Measurements from ENCODE around the gene LRP1B. TPM values are rescaled to one million over a fixed set of nuclear protein-coding genes. Genes with fewer than 3 reads are reported as not detected.

LRP1B gene
- total RNA-seq, 1 donor from 2014 or later = 8.8 TPM

DNA sequence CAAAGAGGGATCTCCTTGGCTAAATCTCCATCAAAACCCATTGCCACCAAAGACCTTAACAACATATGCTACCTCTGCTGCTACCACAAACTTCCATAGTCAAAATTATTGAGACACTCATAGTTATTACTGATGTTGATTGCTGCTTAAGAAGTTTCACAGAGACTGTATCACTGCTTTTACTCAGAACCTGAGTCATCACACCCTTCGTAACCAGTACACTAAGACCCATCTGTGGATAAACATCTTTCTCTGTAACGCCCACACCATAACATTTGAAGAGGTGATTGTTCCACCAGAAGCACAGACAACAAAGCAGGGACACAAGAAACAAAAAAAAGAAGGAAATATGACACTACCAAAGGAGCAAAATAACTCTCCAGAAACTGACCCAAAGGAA lies 1563.1 kb downstream of the LRP1B start:
- TF ChIP-seq POLR2AphosphoS5 (IDR thresholded peaks at IDR 0.05; ENCODE audit: insufficient read depth in 1 of 2, low read depth in 1 of 2) (no peak), POLR2A (IDR thresholded peaks at IDR 0.05) (no peak)
- TF ChIP-seq, protein P1, sequence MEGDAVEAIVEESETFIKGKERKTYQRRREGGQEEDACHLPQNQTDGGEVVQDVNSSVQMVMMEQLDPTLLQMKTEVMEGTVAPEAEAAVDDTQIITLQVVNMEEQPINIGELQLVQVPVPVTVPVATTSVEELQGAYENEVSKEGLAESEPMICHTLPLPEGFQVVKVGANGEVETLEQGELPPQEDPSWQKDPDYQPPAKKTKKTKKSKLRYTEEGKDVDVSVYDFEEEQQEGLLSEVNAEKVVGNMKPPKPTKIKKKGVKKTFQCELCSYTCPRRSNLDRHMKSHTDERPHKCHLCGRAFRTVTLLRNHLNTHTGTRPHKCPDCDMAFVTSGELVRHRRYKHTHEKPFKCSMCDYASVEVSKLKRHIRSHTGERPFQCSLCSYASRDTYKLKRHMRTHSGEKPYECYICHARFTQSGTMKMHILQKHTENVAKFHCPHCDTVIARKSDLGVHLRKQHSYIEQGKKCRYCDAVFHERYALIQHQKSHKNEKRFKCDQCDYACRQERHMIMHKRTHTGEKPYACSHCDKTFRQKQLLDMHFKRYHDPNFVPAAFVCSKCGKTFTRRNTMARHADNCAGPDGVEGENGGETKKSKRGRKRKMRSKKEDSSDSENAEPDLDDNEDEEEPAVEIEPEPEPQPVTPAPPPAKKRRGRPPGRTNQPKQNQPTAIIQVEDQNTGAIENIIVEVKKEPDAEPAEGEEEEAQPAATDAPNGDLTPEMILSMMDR (IDR thresholded peaks at IDR 0.05) = no peak
- Histone ChIP-seq H3K27ac (no peak overlapping the region), H3K4me1 (no peaks in the 10 kb centered on the region), H3K27me3 (no peaks in the 10 kb centered on the region), H3K36me3 (no peaks in the 10 kb centered on the region), H3K4me3 (no peak overlapping the region), H3K9me3 (no peaks in the 10 kb centered on the region)
- intact Hi-C loops (cut with DNase I) = no loop called here
- no peak for DNase-seq (ENCODE audit: extremely low spot score in 2 of 2)

DNA sequence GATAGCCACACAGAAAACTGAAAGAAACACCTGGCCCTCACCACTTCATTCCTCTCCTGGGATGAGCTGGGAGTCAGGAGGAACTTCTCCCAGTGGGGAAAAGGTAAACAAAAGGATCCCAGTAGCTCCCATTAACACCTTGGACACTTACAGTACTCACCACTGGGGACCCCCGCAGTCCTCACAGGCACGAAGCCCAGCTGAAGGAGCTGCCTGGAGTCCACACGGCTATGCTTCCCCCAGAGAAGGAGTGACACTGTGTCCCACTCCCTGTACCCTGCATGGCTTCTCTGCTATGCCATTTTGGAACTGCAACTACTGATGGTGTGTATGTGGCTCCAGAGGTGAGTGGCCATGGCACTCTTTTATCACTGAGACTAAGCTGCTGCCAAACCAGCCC lies 1565.1 kb downstream of the LRP1B start:
- H3K9me3 ChIP-seq = no peaks in the 10 kb centered on the region
- no peaks in the 10 kb centered on the region for H3K27me3 ChIP-seq
- no peaks in the 10 kb centered on the region for H3K4me1 ChIP-seq
- no peak for DNase-seq (ENCODE audit: extremely low spot score in 2 of 2)
- H3K36me3 ChIP-seq = no peaks in the 10 kb centered on the region
- H3K27ac ChIP-seq = no peak overlapping the region
- intact Hi-C loops (cut with DNase I) = no loop called here
- TF ChIP-seq POLR2A (IDR thresholded peaks at IDR 0.05) = no peak
- TF ChIP-seq, protein P1 (IDR thresholded peaks at IDR 0.05) = no peak
- no peak for TF ChIP-seq POLR2AphosphoS5 (IDR thresholded peaks at IDR 0.05; ENCODE audit: insufficient read depth in 1 of 2, low read depth in 1 of 2)
- no peak overlapping the region for H3K4me3 ChIP-seq

DNA sequence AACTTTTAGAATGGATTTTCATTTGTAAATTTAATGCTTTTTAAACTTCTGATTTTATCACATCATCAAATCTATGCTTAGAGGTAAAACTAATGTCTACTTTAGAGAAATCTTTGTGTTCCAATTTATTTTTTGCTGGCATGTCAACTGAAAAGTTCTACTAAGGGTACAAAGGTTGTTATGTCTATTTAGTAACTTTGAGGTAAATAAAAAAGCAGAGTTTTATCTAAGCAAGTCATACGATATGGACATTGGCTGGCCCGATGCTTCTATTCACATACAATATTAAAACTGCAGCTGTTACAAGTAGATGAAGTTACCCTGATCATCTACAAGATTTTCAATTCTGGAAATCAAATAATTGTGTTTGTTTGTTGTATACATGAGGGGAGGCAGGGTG lies 1575.1 kb downstream of the LRP1B start:
- Histone ChIP-seq H3K27ac (no peak overlapping the region), H3K27me3 (no peaks in the 10 kb centered on the region), H3K4me3 (no peak overlapping the region), H3K4me1 (no peaks in the 10 kb centered on the region), H3K9me3 (no peaks in the 10 kb centered on the region), H3K36me3 (no peaks in the 10 kb centered on the region)
- no peak for DNase-seq (ENCODE audit: extremely low spot score in 2 of 2)
- no peak for TF ChIP-seq POLR2A (IDR thresholded peaks at IDR 0.05)
- no peak for TF ChIP-seq POLR2AphosphoS5 (IDR thresholded peaks at IDR 0.05; ENCODE audit: insufficient read depth in 1 of 2, low read depth in 1 of 2)
- intact Hi-C loops (cut with DNase I) = no loop called here

DNA sequence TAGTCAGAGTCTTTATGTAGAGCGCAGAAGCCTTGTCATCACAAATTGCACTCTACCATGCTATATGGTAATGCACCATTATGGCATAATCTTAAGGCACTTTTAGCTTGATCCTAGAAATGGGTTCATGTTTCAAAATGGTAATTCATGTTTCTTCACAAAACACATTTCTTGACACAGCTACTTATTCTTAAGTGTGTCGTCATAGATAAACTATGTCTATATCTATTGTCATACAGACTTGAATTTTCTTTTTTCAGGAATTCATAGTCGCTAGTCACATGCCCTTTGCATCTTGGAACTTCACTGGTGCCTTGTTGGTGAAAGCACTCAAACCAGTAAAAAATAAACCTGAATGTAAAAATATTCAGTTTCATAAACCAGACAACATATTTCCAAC lies 1578.2 kb downstream of the LRP1B start:
- TF ChIP-seq, protein P1 (IDR thresholded peaks at IDR 0.05) = no peak
- TF ChIP-seq POLR2AphosphoS5 (IDR thresholded peaks at IDR 0.05; ENCODE audit: insufficient read depth in 1 of 2, low read depth in 1 of 2) (no peak), POLR2A (IDR thresholded peaks at IDR 0.05) (no peak)
- DNase-seq (ENCODE audit: extremely low spot score in 2 of 2) = no peak
- no peaks in the 10 kb centered on the region for H3K4me1 ChIP-seq
- no peaks in the 10 kb centered on the region for H3K9me3 ChIP-seq
- no peaks in the 10 kb centered on the region for H3K36me3 ChIP-seq
- H3K27ac ChIP-seq = no peak overlapping the region
- intact Hi-C loops (cut with DNase I) = no loop called here
- H3K4me3 ChIP-seq = no peak overlapping the region
- no peaks in the 10 kb centered on the region for H3K27me3 ChIP-seq

DNA sequence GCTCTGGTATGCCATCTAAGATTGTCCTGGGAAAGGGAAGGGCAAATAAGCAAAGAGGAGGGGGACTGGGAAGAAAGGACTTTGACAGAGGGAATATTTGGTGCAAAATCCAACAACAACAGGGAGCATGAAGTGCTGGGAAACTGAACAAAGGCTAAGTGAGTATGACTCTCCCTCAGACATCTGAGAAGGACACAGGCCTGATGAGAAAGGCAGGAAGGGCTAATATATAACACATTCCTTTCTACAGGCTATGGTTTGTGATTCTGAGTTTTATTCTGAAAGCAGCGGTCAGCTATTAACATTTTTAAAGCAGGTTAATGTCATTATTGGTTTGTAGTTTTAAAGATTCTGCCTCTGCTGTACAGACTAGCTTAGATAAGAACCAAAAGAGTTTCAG lies 1579.5 kb downstream of the LRP1B start:
- DNase-seq (ENCODE audit: extremely low spot score in 2 of 2) = no peak
- Histone ChIP-seq H3K4me1 (no peaks in the 10 kb centered on the region), H3K9me3 (no peaks in the 10 kb centered on the region), H3K36me3 (no peaks in the 10 kb centered on the region), H3K27me3 (no peaks in the 10 kb centered on the region), H3K4me3 (no peak overlapping the region), H3K27ac (no peak overlapping the region)
- TF ChIP-seq POLR2AphosphoS5 (IDR thresholded peaks at IDR 0.05; ENCODE audit: insufficient read depth in 1 of 2, low read depth in 1 of 2) (no peak), POLR2A (IDR thresholded peaks at IDR 0.05) (no peak)
- TF ChIP-seq, protein P1 (IDR thresholded peaks at IDR 0.05) = no peak
- intact Hi-C loops (cut with DNase I) = no loop called here

Measured in vagina (tissue), 2 donors.